ENCODE data around the gene RAPH1.

DNA sequence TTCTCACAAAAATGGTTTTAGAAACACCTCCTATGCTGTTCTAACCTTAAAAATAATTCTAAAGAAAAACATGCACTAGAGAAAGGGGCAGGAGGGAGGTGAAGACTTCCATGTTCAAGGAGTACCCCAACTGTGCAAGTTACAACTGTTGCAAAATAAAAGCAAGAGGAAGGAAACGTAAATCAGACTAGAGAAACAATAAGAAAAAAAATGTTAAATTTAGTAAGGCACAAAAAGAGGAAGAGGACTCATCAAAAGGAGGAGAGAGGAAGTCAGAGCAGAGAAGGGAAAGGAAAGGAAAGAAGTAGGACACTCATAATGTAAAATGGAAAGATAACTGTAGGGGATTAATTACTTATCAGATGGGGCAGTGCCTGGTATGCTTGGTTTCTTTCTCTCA, 34.1 kb downstream of the RAPH1 start:
- TF ChIP-seq CTCF (conservative IDR thresholded peaks at IDR 0.05; ENCODE audit: low read depth, low read length): no peak
- no peak for TF ChIP-seq EZH2phosphoT487 (IDR thresholded peaks at IDR 0.05; ENCODE audit: borderline replicate concordance, low read length)
